HG03442 (cell line): ENCODE results near the gene ABCC6.
"Not testable (repeated sequence)": the region's sequence is repeated elsewhere in the genome, so short reads cannot be mapped to it uniquely, and the experiment has no call there.

Source experiments
- ATAC-seq: cut with Tn5 transposase; IDR thresholded peaks from one replicate; pipeline ENCODE4 v1.9.1; 2021; ENCODE audit warnings: mild to moderate bottlenecking, moderate library complexity; ENCODE audit not compliant: unreplicated experiment

The ABCC6 gene

GRCh38 chr16:16118337-16118736 is 105.0 kb downstream of the ABCC6 start:
- ATAC-seq, result no peak

- ATAC-seq, result no peak
Observed at GRCh38 chr16:16116841-16117240, 106.5 kb downstream of the ABCC6 start.

- no peak for ATAC-seq
Observed at GRCh38 chr16:16113076-16113475, 110.2 kb downstream of the ABCC6 start.

- ATAC-seq, result no peak
Observed at GRCh38 chr16:16112450-16113053, 110.7 kb downstream of the ABCC6 start.

- ATAC-seq, result no peak
Observed at GRCh38 chr16:16111639-16112038, 111.7 kb downstream of the ABCC6 start.

GRCh38 chr16:16110111-16110490 is 113.2 kb downstream of the ABCC6 start:
- ATAC-seq, result no peak

DNA sequence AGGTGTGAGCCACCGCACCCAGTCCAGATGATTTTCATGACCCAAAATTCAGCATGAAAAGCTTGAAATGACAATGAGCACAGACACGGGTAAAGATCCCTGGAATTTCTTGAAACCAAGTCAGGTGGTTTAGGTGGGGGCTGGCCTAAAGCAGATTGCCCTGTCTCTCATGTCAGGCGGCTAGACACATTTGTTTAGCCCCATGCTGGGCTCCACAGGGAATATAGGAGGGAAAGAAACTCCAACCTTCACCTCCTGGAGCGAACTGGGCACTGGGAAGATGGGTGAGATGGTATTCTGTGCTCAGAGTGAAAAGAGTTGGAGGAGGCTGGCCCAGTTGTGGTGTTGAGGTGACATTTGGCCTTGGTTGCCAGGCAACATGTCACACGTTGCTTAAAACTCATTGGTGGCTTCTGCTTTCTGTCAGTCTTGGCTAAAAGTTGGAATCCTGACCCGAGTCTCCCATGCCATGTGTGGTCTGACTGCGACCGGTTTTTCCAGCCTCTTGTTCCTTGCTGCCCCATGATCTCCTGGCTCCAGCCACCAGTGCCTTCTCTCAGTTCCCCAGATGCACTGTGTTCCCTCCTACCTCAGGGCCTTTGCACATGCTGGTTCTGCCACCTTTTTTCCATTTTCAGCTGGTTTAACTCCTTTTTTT is 113.7 kb downstream of the ABCC6 start:
- no peak for ATAC-seq

DNA sequence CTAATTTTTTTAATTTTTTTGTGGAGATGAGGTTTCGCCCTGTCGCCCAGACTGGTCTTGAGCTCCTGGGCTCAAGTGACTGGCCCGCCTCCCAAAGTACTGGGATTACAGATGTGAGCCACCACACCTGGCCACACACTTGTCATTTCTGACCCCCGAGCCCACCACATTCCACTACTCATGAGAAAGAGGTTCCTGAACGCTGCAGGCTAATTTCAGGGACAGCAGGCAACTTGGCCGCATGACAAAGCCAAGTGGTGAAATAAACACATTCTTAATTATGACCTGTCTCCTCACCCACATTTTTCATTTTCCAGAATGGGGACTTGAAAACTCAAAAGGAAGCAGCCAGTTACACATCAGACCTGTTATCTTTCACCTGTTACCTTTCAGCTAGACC is 114.5 kb downstream of the ABCC6 start:
- ATAC-seq, result no peak

DNA sequence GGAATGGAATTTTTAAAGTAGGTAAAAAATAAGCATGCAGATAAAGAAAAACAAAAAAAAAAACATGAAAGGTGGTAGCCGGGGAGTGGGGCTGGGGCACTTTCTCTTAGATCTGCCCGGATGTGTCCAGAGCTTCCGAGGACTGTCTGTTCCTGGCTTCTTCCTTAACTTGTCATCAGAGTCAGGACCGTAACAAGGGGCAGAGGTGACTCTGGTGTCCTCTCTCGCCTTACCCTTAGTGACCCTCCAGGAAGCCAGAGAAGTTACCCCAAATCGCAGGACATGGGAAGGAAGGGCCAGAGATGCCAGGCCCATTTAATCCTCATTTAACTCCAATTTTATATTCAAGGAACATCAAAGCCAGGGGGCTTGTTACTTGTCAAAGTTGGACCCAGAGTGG is 115.5 kb downstream of the ABCC6 start:
- no peak for ATAC-seq

GRCh38 chr16:16106466-16106865 is 116.8 kb downstream of the ABCC6 start:
- ATAC-seq, result no peak

DNA sequence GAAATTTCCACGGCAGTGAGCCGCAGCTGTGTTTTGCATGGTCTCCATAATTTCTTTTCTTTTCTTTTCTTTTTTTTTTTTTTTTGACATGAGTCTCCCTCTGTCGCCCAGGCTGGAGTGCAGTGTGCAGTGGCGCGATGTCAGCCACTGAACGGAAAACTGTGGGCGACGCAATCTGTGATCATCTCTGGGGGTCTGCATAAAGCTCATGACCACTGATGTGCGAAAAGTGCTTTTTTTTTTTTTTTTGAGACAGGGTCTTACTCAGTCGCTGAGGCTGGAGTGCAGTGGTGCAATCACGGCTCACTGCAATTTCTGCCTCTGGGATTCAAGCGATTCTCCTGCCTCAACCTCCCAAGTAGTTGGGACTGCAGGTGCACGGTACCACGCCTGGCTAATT is 117.6 kb downstream of the ABCC6 start:
- no peak for ATAC-seq

GRCh38 chr16:16104804-16105141 is 118.5 kb downstream of the ABCC6 start:
- ATAC-seq, result not testable (repeated sequence)

DNA sequence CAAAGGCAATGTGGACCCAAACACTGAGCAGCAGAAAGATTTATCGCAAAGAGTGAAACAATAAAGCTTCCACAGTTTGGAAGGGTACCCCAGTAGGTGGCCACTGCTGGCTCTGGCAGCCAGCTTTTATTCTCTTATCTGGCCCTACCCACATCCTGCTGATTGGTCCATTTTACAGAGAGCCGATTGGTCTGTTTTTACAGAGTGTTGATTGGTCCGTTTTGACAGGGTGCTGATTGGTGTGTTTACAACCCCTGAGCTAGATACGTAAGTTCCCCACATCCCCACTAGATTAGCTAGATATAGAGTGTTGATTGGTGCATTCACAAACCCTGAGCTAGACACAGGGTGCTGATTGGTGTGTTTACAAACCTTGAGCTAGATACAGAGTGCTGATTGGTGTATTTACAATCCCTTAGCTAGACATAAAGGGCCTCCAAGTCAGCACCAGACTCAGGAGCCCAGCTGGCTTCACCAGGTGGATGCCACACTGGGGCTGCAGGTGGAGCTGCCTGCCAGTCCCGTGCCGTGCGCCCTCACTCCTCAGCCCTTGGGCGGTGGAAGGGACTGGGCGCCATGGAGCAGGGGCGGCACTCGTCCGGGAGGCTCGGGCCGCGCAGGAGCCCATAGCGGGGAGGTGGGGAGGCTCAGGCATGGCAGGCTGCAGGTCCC is 119.0 kb downstream of the ABCC6 start:
- ATAC-seq, result not testable (repeated sequence)

- ATAC-seq, result no peak
Observed at GRCh38 chr16:16102738-16103137, 120.6 kb downstream of the ABCC6 start.

DNA sequence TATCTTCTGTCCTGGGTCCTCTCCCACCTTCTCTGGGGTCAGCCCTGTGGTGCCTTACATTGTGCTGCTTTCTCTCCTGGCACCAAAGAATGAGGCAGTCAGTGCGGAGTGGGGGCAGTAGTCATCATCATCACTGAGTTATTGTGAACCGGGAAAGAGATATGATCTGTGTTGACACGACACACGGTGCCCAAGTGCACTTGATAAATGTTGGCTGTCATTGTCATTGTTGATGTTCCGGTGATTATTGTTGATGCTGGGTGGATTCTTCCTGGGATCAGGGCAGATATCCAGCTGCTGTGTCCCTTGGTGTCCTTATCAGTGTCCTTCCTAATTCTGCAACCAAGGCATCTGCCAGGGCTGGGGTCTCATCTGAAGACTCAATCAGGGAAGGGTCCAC is 121.7 kb downstream of the ABCC6 start:
- no peak for ATAC-seq

- ATAC-seq, result no peak
Observed at GRCh38 chr16:16100631-16101030, 122.7 kb downstream of the ABCC6 start.

DNA sequence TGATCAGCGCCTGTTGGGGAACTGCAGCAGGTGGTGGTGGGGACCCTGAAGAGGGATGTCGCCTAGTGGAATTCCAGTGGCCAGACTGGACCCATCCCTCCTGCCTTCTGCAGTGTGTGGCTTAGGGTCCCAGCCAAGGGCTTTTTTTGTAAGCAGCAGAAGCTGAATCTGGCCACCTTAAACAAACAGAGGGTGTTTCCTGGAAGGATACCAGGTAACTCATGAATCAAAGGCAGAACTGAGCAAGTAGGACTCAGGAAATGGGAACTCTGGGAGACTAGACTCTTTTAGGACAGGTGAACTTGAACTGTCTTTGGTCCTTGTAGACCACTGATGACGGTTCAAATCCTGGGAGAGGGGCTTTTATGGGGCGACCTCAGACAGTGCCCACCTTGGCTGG is 124.0 kb downstream of the ABCC6 start:
- no peak for ATAC-seq
